Measurements from ENCODE around the gene MTHFSD.

MTHFSD gene

DNA sequence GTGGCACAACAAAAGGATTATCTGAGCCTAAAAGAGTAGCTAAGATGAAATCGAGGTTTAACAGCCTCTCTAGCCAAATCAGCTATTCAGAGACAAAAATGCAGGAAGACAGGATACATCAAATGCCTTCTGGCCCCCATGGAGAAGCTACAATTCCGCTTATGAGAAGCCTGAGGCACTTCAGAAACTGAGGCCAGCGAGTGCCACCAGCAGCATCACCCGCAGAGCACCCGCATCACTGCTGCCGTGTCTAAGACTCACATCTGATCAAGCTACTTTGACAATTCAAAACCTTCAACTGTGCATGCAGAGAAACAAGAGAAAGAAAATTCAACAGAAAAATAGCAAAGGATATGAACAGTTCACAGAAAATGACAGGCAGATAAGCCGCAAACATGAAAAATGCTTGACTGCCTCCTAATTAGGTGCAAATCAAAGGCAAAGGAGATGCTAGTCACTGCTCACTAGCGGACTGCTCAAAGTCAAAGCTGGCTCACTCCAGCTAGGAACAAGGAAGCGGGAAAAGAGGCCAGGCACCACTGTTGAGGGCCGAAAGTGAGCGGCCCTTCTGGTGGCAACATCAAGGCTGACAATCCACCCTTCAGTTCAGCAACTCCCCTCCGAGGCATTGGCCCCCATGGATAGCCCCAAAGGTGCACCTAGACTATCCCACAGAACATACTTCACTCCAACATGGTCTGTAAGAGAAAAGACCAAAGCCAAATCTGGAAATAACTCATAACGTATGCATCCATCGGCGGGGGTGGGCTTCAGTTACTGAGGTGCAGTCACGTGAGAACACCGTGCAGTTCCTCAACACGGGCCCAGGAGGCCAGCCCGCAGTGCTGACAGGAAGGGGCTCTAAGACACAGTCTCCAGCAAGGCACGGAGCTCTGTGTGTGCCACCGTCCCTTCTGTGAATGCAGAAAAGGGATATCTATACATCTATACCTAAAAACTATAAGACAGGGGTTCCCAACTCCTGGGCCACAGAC, 12.0 kb downstream of the MTHFSD start:
- TF ChIP-seq, protein P1, sequence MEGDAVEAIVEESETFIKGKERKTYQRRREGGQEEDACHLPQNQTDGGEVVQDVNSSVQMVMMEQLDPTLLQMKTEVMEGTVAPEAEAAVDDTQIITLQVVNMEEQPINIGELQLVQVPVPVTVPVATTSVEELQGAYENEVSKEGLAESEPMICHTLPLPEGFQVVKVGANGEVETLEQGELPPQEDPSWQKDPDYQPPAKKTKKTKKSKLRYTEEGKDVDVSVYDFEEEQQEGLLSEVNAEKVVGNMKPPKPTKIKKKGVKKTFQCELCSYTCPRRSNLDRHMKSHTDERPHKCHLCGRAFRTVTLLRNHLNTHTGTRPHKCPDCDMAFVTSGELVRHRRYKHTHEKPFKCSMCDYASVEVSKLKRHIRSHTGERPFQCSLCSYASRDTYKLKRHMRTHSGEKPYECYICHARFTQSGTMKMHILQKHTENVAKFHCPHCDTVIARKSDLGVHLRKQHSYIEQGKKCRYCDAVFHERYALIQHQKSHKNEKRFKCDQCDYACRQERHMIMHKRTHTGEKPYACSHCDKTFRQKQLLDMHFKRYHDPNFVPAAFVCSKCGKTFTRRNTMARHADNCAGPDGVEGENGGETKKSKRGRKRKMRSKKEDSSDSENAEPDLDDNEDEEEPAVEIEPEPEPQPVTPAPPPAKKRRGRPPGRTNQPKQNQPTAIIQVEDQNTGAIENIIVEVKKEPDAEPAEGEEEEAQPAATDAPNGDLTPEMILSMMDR (conservative IDR thresholded peaks at IDR 0.05): no peak
- no peak for TF ChIP-seq ZFX (IDR thresholded peaks at IDR 0.05)
- no peak overlapping the region for H3K27ac ChIP-seq

DNA sequence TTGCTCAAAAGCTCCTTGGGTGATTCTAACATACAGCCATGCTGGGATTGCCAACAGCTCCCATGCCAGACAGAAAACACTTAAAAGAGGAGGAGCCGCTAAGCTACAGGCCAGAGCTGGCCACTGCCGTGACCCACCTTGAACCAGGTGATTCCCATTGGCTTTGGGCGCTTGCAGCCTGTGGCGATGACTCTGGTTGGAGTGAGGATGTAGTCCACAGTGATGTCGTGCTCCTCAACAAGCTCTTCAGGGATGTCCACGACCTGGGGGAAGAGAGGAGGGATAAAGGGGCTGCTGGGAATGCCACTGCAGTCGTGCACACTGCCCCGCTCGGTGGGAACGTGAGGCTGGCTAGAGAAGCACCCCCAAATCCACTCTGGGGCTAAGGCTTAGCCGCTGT, 13.5 kb downstream of the MTHFSD start:
- no peak overlapping the region for H3K27ac ChIP-seq
- TF ChIP-seq, protein P1 (conservative IDR thresholded peaks at IDR 0.05): no peak
- TF ChIP-seq ZFX (IDR thresholded peaks at IDR 0.05): no peak

DNA sequence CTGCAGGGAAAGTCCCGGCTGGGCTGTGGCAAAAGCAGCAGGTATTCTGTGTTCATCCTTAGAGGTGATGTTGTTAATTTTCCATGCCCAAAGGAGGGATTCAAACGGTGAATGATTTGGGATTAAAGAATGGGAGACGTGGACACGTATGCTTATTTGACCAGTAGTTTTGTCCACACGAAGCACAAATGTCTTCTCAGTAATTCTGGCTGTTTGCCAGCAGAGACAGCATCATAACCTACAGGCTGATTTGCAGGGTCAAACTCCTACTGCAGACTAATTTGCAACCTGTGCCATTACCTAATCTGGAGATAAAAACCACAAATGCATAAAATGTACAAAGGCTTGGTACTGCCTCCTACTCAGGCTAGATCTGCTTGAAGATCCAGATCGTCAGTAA, 14.1 kb downstream of the MTHFSD start:
- H3K27ac ChIP-seq: no peak overlapping the region
- TF ChIP-seq, protein P1 (conservative IDR thresholded peaks at IDR 0.05): no peak
- no peak for TF ChIP-seq ZFX (IDR thresholded peaks at IDR 0.05)

DNA sequence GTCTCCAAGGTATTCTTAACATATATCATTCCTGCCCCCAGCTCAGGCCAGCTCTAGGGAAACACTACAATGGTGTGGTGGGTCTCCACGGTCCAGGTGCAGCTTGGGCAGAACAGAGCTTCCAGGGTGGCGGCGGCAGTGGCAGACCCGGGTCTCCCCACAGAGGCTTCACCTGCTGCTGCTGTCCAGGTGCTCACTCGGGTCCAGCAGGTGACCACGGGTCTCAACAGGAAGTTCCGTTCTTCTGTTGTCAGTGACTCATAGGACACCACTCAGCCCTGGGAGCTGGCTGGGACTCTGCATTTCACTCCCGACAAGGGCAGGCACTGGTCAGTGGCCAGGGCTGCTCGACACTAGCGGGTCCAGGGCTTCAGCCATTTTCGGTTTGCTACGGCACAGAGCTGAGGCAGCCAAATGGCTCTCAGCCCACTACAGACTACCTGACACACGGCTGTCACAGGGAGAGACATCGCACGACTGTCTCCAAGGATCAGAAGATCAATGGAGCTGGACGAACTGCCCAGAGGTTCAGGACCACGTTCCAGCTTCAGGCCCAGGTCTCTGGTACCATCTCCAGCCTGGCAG, 16.7 kb downstream of the MTHFSD start:
- no peak overlapping the region for H3K27ac ChIP-seq
- TF ChIP-seq, protein P1 (conservative IDR thresholded peaks at IDR 0.05): no peak

DNA sequence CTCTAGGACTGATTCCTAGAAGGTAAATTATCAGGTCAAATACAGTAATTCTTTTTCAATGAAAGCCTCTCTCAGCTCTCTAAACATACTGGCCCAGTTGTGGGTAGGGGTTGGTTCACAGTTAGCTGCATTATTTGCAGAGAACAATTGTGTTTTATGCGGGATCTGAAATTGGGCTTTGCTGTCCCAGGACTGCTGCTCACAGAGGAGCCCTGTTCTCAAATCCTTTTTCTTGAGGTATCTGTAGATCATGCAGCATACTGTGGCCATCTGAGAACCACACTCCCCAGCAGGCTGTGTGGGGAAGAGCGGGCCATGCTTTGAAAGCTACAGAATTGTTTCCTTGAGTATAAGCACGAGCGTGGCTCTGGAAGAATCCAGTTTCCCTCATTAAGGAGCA, 17.5 kb downstream of the MTHFSD start:
- H3K27ac ChIP-seq: no peak overlapping the region
- TF ChIP-seq ZFX (IDR thresholded peaks at IDR 0.05): no peak
- TF ChIP-seq, protein P1 (conservative IDR thresholded peaks at IDR 0.05): no peak

DNA sequence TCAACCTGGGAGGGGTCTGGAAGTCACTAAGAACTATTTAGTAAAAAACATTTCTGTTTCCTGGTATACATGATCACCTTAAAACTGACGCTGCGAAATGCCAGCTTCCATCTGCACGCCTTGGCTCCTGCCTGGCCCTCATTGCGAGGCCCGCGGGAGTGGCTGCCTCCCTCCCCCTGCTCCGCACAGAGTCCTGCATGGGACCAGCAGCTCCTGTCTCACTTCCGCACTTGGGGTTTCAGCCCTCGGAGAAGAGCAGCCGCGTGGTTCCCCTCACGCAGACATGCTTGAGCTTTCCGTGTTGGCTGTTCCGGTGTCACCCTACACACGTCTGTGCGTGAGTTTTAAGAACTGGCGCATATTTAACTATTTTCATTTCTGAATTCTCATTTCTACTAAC, 18.4 kb downstream of the MTHFSD start:
- TF ChIP-seq, protein P1 (conservative IDR thresholded peaks at IDR 0.05): no peak
- TF ChIP-seq ZFX (IDR thresholded peaks at IDR 0.05): no peak
- H3K27ac ChIP-seq: no peak overlapping the region
